ENCODE data around the gene PHF21B.
"Not testable (repeated sequence)": the region's sequence is repeated elsewhere in the genome, so short reads cannot be mapped to it uniquely, and the experiment has no call there.

The PHF21B gene

DNA sequence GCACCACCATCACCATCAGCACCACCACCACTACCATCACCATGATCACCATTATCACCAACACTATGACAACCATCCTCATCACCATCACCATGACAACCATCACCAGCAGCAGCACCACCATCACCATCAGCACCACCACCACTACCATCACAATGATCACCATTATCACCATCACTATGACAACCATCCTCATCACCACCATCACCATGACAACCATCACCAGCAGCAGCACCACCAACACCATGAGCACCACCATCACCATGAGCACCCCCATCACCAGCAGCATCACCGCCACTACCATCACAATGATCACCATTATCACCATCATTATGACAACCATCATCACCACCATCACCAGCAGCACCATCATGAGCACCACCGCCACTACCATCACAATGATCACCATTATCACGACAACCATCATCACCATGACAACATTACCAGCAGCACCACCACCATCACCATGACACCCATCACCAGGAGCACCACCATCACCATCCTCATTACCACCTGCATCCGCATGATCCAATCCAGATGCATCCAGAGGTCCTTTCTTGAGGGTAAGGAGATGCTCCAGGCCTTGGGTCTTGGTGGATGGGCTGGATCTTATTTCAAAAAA lies 23.8 kb downstream of the PHF21B start:
- DNase-seq = no peak

DNA sequence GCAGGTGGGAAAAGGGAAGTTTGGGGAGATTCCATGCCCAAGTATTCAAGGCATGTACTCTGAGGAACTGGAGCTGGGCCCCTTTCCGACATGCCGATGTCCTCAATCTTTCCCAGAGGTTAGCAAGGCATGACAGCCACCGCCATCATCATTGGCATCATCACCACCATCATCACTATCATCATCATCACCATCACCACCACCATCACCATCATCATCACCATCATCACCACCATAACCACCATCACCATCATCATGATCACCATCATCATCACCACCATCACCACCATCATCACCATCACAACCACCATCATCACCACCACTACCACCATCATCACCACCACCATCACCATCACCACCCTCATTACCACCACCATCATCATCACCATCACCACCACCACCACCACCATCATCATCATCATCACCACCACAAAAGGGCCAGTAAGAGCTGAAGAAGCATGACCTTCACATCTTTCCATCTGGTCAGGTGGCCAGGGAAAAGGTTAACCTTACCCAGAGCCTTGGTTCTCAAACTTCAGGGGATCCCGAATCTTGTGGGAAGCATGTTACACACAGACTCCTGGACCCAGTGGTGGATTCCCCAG lies 25.8 kb downstream of the PHF21B start:
- no peak for DNase-seq

DNA sequence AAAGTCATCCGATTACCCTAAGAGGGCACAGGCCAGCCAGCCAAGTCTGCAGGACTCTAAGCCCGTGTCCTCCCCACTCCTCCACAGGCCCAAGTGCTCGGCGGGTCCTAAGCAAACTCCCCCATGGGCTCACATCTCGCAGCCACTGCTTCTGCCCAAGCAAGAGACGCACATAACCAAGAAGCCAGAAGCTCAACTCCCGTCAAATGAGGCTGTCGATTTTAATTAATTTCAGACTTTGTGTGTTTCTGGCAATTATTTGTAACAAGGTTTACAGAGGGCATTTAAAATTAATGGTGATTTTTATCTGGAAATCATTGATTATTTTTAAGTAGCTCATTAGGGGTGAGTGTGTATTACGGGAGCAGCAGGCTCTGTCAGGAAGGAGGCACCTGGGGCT lies 27.4 kb downstream of the PHF21B start:
- no peak for DNase-seq

DNA sequence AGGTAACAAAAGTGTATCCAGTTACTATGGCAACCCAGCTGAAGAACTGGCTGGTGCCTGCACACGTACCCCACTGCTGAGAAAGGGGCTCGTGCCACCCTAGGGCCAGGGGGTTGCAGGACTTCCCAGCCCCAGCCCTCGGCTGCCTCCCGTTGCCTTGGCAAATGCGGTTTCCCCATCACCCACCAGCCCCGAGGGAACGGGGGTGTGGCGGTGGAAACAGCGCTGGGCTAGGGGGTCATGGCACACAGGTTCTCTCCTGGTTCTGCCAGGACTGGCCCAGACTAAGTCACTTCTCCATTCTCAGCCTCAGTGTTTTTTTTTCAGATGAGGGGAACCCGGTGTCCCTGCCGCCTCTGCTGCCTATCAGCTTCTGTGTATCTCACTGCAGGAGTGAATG lies 27.9 kb downstream of the PHF21B start:
- no peak for DNase-seq

DNA sequence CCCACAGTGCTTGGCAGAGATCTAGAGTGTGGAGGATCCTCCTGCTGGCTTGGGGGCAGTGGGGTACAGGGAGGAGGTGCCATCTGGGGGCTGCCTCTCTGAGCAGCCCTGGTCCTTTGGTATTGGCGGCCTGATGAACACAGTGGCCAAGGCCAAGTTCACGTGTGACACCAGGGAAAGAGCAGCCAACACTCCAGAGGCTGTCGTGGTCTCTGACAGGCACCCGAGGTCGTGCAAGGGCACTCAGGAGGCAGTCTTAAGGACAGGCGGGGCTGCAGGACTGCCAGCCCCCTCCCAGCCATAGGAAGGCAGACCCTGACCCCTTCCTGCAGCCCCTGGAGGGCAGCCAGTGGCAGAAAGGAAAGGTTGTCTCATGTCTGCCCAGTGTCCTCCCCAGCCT lies 30.7 kb downstream of the PHF21B start:
- no peak for DNase-seq

DNA sequence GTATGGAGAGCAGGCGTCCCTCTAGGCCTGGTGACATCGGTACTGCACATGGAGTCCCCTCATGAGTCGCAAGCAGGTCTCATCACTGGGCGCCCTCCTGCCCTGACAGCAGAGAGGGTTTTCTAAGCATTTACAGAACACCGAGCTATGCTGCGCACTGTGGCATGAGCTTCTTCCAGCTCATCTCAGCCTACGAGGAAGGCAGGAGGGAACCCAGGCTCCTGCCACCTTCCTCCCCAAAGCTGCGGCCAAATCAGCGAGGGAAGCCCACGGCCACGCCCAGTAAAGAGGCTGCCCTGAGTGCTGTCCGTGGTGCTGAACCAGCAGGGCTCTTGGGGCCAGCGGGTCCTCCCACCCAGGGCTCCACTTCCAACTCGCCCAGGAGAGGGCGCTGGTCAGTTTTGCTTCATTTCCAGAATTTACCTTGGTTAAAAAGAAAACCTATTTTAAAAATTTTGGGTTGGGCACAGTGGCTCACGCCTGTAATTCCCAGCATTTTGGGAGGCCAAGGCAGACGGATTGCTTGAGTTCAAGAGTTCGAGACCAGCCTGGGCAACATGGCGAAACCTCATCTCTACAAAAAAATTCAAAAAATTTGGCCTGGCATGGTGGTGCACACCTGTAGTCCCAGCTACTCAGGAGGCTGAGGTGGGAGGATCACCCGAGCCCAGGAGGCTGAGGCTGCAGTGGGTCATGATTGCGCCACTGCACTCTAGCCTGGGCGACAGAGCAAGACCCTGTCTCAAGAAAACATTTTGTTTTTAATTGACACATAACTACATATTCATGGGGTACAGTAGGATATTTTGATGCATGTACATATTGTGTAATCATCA lies 34.2 kb downstream of the PHF21B start:
- DNase-seq = peak in 1 of 2 experiments; percentile 23

DNA sequence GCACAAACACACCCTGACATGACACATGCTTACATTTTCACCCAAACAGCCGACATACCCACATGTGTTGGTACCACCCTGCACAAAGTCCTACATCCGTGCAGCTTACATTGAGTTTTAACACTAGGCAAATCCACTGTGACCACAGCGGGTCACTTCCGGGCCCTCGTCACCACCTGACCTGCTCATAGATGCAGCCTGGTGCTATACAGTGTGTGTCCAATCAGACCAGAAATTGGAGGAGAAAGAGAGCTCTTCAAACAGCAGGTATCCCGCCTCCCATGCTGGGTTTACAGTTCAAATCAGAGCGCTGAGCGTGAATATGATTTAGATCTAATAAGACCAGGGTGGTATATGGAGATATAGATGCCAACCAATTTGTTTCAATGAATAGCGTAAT lies 35.4 kb downstream of the PHF21B start:
- DNase-seq = no peak

DNA sequence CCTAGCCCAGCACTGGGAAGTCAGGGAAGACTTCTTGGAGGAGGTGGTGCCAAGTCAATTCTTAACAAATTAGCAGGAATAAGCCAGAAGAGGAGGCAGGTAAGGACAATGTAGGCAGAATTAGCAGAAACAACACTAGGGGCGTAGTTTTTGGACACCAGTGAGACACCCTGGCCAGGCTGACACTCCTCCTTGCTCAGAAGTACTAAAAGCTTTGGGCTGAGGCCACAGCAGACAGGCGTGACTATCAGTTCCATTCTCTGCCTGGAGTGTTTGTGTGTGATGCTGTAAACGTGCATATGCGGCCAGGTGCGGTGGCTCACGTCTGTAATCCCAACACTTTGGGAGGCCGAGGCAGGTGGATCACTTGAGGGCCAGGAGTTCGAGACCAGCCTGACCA lies 36.0 kb downstream of the PHF21B start:
- no peak for DNase-seq

DNA sequence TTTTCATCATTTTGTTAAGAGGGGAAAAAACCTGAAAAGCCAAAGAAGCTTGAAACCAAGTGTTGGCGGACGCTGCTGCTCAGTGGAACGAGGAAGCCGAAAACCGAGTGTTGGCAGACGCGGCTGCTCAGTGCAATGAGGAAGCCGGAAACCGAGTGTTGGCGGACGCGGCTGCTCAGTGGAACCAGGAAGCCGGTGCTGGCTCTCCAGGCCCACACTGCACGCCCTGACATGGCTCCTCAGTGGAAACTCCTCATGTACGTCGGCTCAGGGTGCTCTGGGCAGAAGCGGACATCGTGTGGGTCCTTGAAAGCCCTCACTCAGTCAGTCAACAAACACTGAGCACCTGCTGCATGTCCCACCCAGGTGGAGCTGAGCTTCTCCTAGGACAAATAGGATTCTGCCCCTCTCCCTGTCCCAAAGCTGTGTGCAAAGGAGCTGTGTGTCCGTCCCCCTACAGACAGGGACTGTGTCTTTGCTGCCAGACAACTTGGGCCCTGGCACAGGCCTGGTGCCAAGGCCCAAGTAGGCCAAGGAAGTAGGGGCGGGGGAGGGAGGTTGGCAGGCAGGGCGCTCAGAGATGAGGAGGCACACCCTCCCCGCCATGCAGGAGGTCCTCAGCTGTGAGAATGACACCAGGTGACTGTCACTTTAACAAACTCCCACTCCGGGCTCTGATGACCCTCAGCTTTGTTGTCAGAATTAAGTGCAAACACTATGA lies 37.3 kb downstream of the PHF21B start:
- DNase-seq = no peak

DNA sequence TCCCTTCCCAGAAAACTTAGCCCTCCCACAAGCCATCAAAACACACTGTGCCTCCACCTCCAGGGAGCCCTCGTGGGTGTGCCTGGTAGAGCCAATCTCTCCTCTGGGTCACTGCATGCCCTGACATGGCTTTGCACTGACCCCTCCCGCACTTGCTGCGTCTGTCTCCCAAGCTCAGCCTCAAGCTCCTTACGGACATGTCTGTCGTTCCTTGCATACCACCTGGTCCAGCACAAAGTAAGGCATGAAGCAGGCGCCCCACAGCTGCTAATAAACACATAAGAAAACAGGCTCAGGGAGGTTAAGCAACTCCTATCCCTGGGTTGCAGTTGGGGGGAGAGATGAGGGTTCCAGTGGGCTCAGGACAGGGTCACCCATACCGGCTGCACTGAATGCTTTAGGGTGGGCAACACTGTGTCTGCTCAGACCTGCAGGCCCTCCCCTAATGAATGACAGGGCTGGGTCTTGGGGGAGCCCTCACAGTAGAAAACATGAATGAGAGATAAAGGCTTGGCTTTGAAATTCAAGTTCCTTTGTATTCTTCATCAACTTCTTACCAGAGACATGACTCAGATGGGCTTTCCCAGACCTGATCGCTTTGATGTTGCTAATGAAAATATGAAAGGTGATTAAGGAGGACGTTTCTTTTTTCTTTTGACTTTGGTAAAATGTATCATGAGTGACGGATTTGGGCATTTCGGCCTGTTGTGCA lies 38.0 kb downstream of the PHF21B start:
- DNase-seq = no peak

DNA sequence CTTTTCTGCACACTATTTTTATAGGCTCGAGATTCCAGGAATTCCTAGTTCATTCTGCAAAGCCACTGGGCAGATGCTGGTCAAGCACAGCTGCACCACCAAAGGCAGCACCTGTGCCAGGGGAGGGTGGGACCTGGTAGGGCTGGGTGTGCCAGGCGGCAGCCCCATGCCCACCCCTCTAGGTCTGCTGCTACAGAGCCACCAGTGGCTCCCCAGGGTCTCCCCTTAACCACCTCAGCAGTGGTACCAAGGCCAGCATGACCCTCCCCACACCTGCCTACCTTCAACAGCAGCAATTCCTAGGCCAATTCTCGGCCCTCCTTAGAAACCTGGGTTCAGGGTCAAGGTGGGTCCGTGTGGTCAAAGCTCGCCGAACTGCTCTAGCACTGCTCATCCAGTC lies 39.5 kb downstream of the PHF21B start:
- DNase-seq = no peak

DNA sequence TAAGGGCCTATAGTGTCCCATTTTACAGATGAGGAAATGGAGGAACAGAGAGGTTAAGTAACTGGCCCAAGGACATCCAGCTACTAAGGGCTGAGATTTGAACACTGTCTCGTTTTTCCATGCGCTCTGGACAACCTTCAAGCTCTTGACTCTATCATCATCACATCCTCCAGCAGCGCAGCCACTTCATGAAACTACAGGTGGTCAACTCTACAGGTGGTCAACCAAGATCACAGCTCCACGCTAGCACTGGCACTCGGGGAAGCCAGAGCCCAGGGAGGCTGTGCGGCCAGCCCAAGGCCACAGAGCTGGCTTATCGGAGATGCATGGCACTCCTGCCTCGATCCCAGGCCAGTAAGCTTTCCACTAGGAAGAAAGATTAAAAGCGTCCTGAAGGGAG lies 40.0 kb downstream of the PHF21B start:
- no peak for DNase-seq

DNA sequence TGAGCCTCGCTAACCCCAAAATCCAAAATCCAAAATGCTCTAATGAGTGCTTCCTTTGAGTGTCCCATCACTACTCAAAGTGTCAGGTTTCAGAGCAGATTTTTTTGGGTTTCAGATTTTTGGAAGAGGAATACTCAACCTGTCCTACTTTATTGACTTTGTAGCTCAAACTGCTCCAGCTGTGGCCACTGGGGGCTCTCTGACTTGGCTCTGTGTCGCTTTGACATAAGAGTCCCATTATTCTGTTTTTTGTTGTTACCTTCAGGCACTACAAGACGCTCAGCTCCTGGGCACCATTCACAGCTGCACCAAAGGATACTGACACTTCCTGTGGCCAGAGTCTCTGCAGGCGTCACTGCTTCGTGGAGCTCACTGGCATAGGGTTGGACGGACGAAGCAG lies 41.1 kb downstream of the PHF21B start:
- no peak for DNase-seq

DNA sequence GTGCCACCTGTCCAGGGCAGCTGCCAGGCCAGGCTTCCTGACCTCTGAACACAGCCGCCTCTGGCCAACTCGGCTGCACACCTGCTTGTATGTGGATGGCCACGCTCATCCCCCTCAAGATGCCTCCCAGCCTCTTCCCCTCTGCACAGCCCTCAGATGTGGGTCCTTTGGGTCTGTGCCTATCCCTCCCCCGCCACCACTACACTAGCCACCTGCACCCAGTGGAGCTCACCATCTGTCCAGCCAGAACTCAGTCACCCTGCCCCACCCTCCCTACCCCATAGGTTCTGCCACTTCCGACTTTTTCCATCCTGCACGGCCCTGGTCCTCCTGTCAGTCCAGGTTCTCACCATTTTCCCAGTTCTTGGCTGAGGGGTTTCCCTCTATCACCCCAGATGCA lies 44.6 kb downstream of the PHF21B start:
- no peak for DNase-seq

DNA sequence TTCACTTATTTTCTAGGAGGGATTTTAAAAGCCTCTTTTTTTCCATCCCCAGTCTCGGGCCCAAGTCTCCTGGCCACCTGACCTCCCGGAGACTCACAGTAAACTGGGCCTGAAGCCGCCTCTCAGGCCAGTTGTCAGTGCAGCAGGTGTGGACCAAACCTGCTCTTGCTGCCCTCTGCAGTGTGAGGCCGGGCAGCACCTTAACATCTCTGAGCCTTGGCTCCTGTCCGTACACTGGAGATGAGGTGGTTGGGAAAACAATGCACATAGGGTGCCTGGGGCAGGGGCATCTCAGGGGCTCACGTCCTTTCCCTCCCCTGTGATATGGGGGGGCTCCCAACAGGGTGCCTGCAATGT lies 45.1 kb downstream of the PHF21B start:
- DNase-seq = no peak

DNA sequence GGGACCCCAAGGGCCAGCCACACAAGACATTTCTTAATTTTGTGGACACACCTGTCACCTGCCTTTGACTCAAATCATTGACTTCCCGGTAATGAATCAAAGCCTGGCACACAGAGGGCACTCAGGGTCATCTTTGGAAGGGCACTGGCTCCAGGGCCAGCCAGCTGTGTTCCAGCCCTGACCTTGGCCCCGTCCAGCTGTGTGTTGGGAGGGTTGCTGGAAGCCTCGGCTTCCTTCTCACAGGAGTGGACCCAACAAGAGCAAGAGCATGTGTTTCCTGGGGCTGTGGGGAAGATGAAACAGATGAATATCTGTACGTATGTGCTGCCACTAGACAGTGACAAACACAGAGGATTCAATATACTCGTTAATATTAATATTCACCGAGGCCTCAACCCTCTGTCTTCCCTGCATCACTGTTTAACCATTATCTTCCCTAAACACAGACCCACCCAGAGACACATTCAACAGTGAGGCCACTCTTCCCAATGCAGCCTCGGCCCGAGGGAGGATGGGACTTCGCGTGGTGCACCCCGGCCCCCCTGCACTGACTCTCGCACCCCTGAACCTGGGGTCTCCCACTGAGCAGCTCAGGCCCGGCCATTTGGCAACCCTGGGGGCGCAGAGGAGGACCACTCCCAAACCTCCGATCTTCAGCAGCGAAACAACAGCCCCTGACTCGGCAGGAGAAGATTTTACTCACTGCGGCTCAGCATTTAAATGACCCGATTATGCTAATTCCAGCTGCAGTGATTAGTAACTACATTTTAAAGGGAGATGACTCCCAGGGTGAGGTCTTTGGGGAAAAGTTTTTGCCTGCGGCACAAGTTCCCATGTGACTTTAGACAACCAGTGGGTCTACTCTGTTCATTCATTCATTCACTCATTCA lies 45.7 kb downstream of the PHF21B start:
- DNase-seq = no peak

DNA sequence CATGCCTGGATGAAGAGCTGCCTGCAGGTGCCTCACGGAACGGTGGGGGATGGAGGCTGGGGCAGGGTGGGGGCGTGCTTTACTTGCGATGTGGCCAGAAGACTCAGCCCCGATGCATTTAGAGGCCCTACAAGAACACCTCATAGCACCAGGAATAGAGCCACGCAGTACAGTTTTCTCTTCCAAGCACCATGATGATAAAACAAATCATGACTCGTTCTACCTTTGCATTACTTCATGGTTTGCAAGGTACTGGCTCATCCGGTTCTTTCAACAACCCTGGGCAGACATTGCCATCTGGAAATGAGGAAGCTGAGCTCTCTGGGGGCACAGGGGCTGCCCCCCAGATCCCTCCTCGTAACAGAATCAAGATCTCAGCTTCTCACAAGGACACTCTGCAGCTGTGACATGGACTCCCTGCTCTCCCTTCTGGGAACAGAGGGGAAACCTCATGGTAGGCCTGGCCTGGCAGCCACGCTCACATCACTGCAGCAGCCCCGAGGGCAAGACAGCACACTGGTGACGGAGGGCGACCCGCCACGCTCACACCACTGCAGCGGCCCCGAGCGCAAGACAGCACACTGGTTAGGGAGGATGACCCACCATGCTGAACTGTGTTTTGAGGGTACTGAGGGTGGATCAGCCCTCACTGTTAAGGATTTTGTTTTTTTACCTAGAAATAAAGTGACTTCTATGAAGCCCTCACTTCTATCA lies 46.9 kb downstream of the PHF21B start:
- no peak for DNase-seq

DNA sequence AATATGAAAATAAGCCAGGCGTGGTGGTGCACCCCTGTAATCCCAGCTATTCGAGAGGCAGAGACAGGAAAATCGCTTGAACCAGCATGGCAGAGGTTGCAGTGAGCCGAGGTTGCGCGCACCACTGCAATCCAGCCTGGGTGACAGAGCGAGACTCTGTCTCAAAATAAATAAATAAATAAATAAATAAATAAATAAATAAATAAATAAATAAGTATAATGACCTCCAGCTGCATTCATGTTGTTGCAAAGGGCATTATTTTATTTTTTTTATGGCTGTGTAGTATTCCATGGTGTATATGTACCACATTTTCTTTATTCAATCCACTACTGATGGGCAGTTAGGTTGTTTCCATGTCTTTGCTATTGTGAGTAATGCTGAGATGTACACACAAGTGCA lies 48.1 kb downstream of the PHF21B start:
- DNase-seq = not testable (repeated sequence)

DNA sequence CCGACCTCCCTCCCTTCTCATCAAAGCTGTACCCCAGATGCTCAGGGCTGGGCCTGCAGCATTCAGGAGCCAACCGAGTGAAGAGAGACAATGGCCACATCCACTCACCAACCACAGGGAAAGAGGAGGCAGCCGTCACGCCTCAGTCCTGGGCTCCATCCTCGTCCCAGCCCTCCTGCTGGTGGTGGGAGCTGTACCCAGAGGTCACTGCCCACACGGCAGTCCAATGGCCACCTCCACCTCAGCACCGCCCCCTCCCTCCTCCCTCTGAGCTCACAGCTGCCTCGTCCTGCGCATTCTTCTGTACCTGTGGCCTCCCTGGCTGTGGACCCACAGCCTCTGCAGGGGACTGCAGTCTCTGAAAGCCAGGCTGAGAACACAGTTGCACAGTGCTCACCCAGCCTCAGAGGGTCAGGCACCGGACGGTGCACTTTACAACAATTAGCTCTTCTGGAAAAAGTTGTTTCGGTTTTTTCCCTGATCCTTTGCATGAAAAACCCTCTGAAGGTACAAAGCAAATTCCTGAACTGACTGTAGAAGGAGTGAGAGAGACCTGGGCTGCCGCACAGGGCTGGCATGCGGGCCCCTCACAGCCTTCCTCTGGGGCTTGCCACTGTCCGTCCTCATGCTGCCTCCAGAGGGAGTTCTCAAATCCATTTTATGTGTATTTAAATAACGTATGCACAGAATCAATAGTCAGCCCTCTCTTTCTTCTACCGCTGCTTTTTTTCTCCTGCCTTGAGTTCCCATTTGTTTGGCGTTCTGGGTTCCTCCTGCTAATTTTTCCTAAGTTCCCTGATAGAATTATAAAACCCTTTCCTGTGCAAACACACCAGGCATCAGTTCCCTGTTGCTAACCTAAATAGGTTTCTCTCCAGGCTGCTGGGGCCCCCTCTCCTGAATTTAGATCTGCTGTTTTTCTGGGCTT lies 52.7 kb downstream of the PHF21B start:
- no peak for DNase-seq

DNA sequence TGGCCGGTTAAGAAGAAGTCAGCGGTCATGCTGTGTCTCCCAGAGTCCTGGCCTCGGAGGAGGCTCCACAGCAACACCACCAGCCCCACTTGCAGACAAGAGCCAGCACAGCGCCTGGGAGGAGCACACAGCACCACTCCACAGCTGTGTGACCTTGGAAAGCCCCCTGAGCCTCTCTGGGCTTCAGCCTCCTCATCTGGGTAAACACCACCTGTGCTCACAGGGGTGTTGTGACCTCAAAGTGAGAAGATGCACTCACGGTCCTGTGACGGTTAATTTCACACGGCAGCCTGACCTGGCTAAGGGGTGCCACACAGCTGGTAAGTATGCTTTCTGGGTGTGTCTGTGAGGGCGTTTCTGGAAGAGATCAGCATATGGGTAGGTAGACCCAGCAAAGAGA lies 54.7 kb downstream of the PHF21B start:
- DNase-seq = no peak

All from NCI-H2081 (cell line).